ENCODE measurements around the gene NCKIPSD.

Gene NCKIPSD

GRCh38 chr3:48698891-48699290 is 13.2 kb upstream of the NCKIPSD start:
- H3K4me3 ChIP-seq (ENCODE audit: low read depth, low read length) = no peak overlapping the region
- no peak for DNase-seq (ENCODE audit: low read depth)

- DNase-seq (ENCODE audit: low read depth) = no peak
- no peak overlapping the region for H3K4me3 ChIP-seq (ENCODE audit: low read depth, low read length)
Measured at GRCh38 chr3:48697952-48698351, 12.2 kb upstream of the NCKIPSD start.

GRCh38 chr3:48696601-48697000 is 10.9 kb upstream of the NCKIPSD start:
- H3K4me3 ChIP-seq (ENCODE audit: low read depth, low read length) = no peak overlapping the region
- no peak for DNase-seq (ENCODE audit: low read depth)

GRCh38 chr3:48696156-48696555 is 10.4 kb upstream of the NCKIPSD start:
- DNase-seq (ENCODE audit: low read depth) = no peak

GRCh38 chr3:48695393-48695753 is 9.7 kb upstream of the NCKIPSD start:
- DNase-seq (ENCODE audit: low read depth) = peak; percentile 40
- peak overlapping the region; percentile 36 for H3K4me3 ChIP-seq (ENCODE audit: low read depth, low read length)

More at GRCh38 chr3:48696156-48696555, 10.4 kb upstream of the NCKIPSD start:
- no peak overlapping the region for H3K4me3 ChIP-seq (ENCODE audit: low read depth, low read length)

GRCh38 chr3:48694610-48695392 is 9.1 kb upstream of the NCKIPSD start:
- DNase-seq (ENCODE audit: low read depth) = peak; percentile 75
- H3K4me3 ChIP-seq (ENCODE audit: low read depth, low read length) = peak overlapping the region; percentile 36

GRCh38 chr3:48693826-48694225 is 8.1 kb upstream of the NCKIPSD start:
- H3K4me3 ChIP-seq (ENCODE audit: low read depth, low read length) = peak overlapping the region; percentile 36
- DNase-seq (ENCODE audit: low read depth) = no peak

GRCh38 chr3:48692551-48692950 is 6.8 kb upstream of the NCKIPSD start:
- no peak for DNase-seq (ENCODE audit: low read depth)
- H3K4me3 ChIP-seq (ENCODE audit: low read depth, low read length) = no peak overlapping the region

GRCh38 chr3:48690846-48691458 is 5.2 kb upstream of the NCKIPSD start:
- DNase-seq (ENCODE audit: low read depth) = no peak
- H3K4me3 ChIP-seq (ENCODE audit: low read depth, low read length) = no peak overlapping the region

GRCh38 chr3:48689384-48689783 is 3.7 kb upstream of the NCKIPSD start:
- DNase-seq (ENCODE audit: low read depth) = no peak
- no peak overlapping the region for H3K4me3 ChIP-seq (ENCODE audit: low read depth, low read length)

GRCh38 chr3:48688737-48689075 is 3.0 kb upstream of the NCKIPSD start:
- DNase-seq (ENCODE audit: low read depth) = no peak
- no peak overlapping the region for H3K4me3 ChIP-seq (ENCODE audit: low read depth, low read length)

GRCh38 chr3:48688032-48688736 is 2.5 kb upstream of the NCKIPSD start:
- H3K4me3 ChIP-seq (ENCODE audit: low read depth, low read length) = no peak overlapping the region

GRCh38 chr3:48687220-48687678 is 1.5 kb upstream of the NCKIPSD start:
- no peak overlapping the region for H3K4me3 ChIP-seq (ENCODE audit: low read depth, low read length)
- DNase-seq (ENCODE audit: low read depth) = no peak

More at GRCh38 chr3:48688032-48688736, 2.5 kb upstream of the NCKIPSD start:
- DNase-seq (ENCODE audit: low read depth) = no peak

- no peak overlapping the region for H3K4me3 ChIP-seq (ENCODE audit: low read depth, low read length)
- no peak for DNase-seq (ENCODE audit: low read depth)
Measured at GRCh38 chr3:48686538-48687219, 964 bp upstream of the NCKIPSD start.

GRCh38 chr3:48685293-48685602 is 467 bp downstream of the NCKIPSD start:
- H3K4me3 ChIP-seq (ENCODE audit: low read depth, low read length) = peak overlapping the region; percentile 94
- no peak for DNase-seq (ENCODE audit: low read depth)

GRCh38 chr3:48684480-48685143 is 1.1 kb downstream of the NCKIPSD start:
- no peak for DNase-seq (ENCODE audit: low read depth)
- peak overlapping the region; percentile 94 for H3K4me3 ChIP-seq (ENCODE audit: low read depth, low read length)

- no peak for DNase-seq (ENCODE audit: low read depth)
- peak overlapping the region; percentile 94 for H3K4me3 ChIP-seq (ENCODE audit: low read depth, low read length)
Measured at GRCh38 chr3:48684054-48684349, 1.7 kb downstream of the NCKIPSD start.

GRCh38 chr3:48682786-48683185 is 2.9 kb downstream of the NCKIPSD start:
- DNase-seq (ENCODE audit: low read depth) = no peak
- H3K4me3 ChIP-seq (ENCODE audit: low read depth, low read length) = no peak overlapping the region

- no peak for DNase-seq (ENCODE audit: low read depth)
- H3K4me3 ChIP-seq (ENCODE audit: low read depth, low read length) = no peak overlapping the region
Measured at GRCh38 chr3:48681974-48682610, 3.6 kb downstream of the NCKIPSD start.

All from skeletal muscle cell (primary cell).